Fibroblast of mammary gland (primary cell): ENCODE data around the gene P4HTM.
A peak's percentile ranks its signal among the peaks of the same experiment; 100 is the strongest.

Experiments used
- DNase-seq: peaks from one replicate; pipeline ENCODE4 v3.0.0-alpha.2; 2010; ENCODE audit warnings: low read depth
- H3K4me3 ChIP-seq: 2 replicates; pipeline ENCODE4 v1.5.1; 2011; ENCODE audit warnings: low read depth, mild to moderate bottlenecking, low read length, moderate library complexity; ENCODE audit not compliant: control insufficient read depth
- CTCF ChIP-seq: conservative IDR thresholded peaks from 2 replicates; pipeline ENCODE4 v1.5.1; 2011; ENCODE audit warnings: low read depth, low read length, inconsistent platforms; ENCODE audit not compliant: control insufficient read depth, insufficient read depth

Gene P4HTM

DNA sequence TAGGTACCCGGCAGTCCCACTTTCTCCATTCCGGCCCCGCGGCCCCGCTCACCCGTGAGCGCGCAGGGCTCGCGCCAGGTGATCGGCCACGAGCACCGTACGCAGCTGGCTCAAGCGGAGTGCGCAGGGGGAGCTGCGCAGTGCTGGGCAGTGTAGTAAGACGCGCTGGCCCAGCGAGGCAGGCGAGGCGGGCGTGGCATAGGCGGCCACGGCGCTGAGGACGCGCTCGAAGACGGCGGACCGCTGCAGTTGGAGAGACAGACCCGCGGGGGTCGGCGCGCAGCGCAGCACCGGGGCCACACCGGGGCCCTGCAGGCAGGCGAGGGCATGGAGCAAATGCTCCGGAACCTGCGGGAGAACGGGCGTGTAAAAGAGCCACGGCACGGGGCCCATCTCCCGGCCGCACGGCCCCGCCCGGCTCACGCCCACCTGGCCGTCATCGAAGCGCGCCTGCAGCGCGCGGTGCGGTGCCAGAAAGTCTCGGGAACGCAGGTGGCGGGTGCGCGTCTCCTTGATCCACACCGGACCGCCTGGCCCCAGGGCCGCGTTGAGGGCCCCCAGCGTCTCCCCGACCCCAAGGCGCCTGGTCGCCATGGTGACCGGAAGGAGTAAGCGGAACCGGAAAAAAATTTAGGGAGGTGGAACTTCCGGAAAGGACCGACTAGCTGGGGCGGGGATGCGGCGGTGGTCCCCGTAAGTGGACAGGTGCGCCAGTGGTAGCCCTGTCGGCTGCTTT, 28.1 kb downstream of the P4HTM start, which contains the start of gene DALRD3:
Gene DALRD3 (minus strand): TSS at position 610 of the 736 bp plus-strand sequence. CDS start 16 bp downstream, at position 594.
- TF ChIP-seq CTCF: no peak
- peak within 1 kb of the TSS; percentile 74 for H3K4me3 ChIP-seq
- peak; percentile 42 for DNase-seq

- no peak for DNase-seq
- peak overlapping the region; percentile 74 for H3K4me3 ChIP-seq
- TF ChIP-seq CTCF: no peak
These were observed 28.6 kb downstream of the P4HTM start for GRCh38 chr3:49018707-49019006.

GRCh38 chr3:49019941-49020329, 29.9 kb downstream of the P4HTM start:
- no peak for TF ChIP-seq CTCF
- DNase-seq: peak; percentile 35
- peak overlapping the region; percentile 81 for H3K4me3 ChIP-seq

GRCh38 chr3:49020330-49021212, 30.5 kb downstream of the P4HTM start:
- DNase-seq: no peak
- no peak for TF ChIP-seq CTCF
- peak overlapping the region; percentile 81 for H3K4me3 ChIP-seq

DNA sequence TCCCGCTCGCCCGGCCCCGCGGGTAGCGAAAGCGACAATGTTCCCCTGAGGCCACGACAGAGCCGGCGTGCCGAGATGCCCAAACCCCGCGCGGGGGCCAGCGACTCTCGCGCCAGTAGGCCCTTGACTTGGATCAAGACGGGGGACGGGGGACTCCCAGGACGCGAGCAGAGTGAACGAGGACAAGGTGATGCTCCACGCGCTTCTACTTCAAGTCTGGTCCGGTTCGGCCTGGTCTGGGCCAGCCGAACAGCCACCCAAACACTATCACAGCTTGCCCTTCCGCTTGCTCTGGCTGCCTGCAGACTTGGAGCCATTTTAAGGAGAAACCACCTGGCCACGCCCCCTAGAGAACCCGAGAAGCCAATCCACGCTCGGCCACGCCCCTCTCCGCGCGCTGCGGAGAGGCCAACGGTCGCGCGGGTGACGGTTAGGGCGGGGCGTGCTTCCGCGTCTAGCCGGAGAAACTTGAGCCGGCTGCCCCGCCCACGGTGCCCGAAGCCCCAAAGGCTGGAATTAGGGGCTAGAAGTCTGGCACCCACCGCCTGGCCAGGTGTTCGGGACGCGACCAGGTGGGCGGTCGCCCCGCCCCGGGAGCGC, 31.3 kb downstream of the P4HTM start:
- no peak for TF ChIP-seq CTCF
- DNase-seq: peak; percentile 96
- peak overlapping the region; percentile 81 for H3K4me3 ChIP-seq

- H3K4me3 ChIP-seq: peak within 1 kb of the TSS; percentile 81
- peak; percentile 69 for TF ChIP-seq CTCF
- DNase-seq: peak; percentile 92
These were observed 32.0 kb downstream of the P4HTM start, which contains the start of gene NDUFAF3 for GRCh38 chr3:49021813-49022687. Gene NDUFAF3, plus strand, starts transcription at chr3:49022121. Its CDS starts 24 bp downstream, at chr3:49022145.
